Head of caudate nucleus (tissue), 42 donors: ENCODE data around the gene CALHM2.
"Not testable (repeated sequence)": the region's sequence is repeated elsewhere in the genome, so short reads cannot be mapped to it uniquely, and the experiment has no call there.

Experiments used
- DNase-seq, 42 donors: peaks; one replicate each; pipeline versions ENCODE4 v3.0.0 to v3.0.0-alpha.2; 2020 to 2021; ENCODE audit warnings: mixed read lengths in 7 of 42
- intact Hi-C: fragments of 100-400 bp; cut with DNase I; formaldehyde crosslinking; loops from one replicate; pipeline ENCODE4 v1.15.0; 2022

CALHM2 gene

GRCh38 chr10:103451831-103452505, at the start of gene CALHM2:
TSS of gene CALHM2 (minus strand) at chr10:103452370. CDS start at chr10:103449941, 2,429 bp downstream.
- intact Hi-C loops, result no loop called here
- DNase-seq, result peak; percentile 7 to 88 (median 75)

GRCh38 chr10:103501186-103501585, 49.0 kb upstream of the CALHM2 start:
- intact Hi-C loops, result no loop called here
- DNase-seq, result no peak

GRCh38 chr10:103500481-103500880, 48.3 kb upstream of the CALHM2 start:
- no peak for DNase-seq
- intact Hi-C loops, result no loop called here

GRCh38 chr10:103499881-103500280, 47.7 kb upstream of the CALHM2 start:
- intact Hi-C loops, result no loop called here
- DNase-seq, result peak in 37 of 42 donors; percentile 24 to 84 (median 57)

GRCh38 chr10:103498936-103499638, 46.9 kb upstream of the CALHM2 start:
- DNase-seq, result no peak
- intact Hi-C loops, result no loop called here

GRCh38 chr10:103497161-103497915, 45.2 kb upstream of the CALHM2 start:
- intact Hi-C loops, result no loop called here
- DNase-seq, result peak in 8 of 42 donors; percentile 25 to 56 (median 39)

GRCh38 chr10:103495321-103495720, 43.2 kb upstream of the CALHM2 start:
- intact Hi-C loops, result no loop called here
- no peak for DNase-seq

- DNase-seq, result peak in 35 of 42 donors; percentile 7 to 69 (median 45)
- intact Hi-C loops, result no loop called here
These were observed 42.0 kb upstream of the CALHM2 start for GRCh38 chr10:103493916-103494877.

GRCh38 chr10:103493362-103493915, 41.3 kb upstream of the CALHM2 start, which contains the start of gene NEURL1:
TSS of gene NEURL1 (plus strand) at chr10:103493705. CDS start at chr10:103494388, 683 bp downstream.
- intact Hi-C loops, result no loop called here
- peak; percentile 15 to 85 (median 66) for DNase-seq

GRCh38 chr10:103492655-103493261, 40.6 kb upstream of the CALHM2 start:
- no peak for DNase-seq
- intact Hi-C loops, result no loop called here

- intact Hi-C loops, result no loop called here
- DNase-seq, result no peak
These were observed 39.7 kb upstream of the CALHM2 start for GRCh38 chr10:103491729-103492364.

GRCh38 chr10:103490986-103491314, 38.8 kb upstream of the CALHM2 start:
- no peak for DNase-seq
- intact Hi-C loops, result no loop called here

GRCh38 chr10:103487410-103487708, 35.2 kb upstream of the CALHM2 start:
- intact Hi-C loops, result loop anchor here (2.0 kb wide), 1 partner anchor 73 kb away; no protein-coding TSS in a partner anchor
- DNase-seq, result no peak

- not testable (repeated sequence) for DNase-seq
- intact Hi-C loops, result loop anchor here (2.0 kb wide), 1 partner anchor 72 kb away; no protein-coding TSS in a partner anchor
These were observed 34.7 kb upstream of the CALHM2 start for GRCh38 chr10:103486635-103487409.

- DNase-seq, result no peak
- intact Hi-C loops, result no loop called here
These were observed 29.9 kb upstream of the CALHM2 start for GRCh38 chr10:103481974-103482531.

- no peak for DNase-seq
- intact Hi-C loops, result no loop called here
These were observed 28.4 kb upstream of the CALHM2 start for GRCh38 chr10:103480521-103480920.

GRCh38 chr10:103479135-103479534, 27.0 kb upstream of the CALHM2 start, which contains the start of gene CALHM3:
TSS of gene CALHM3 (minus strand) at chr10:103479240. CDS start at chr10:103479032, 208 bp downstream.
- intact Hi-C loops, result no loop called here
- no peak for DNase-seq
